Stimulated activated CD4-positive, alpha-beta T cell treated with anti-CD3 and anti-CD28 coated beads, Interleukin-15, amount 100 ng/mL, for 1 hour (primary cell): ENCODE measurements around the gene RHEB.
A peak's percentile ranks its signal among the peaks of the same experiment; 100 is the strongest.
"Not testable (repeated sequence)": the region's sequence is repeated elsewhere in the genome, so short reads cannot be mapped to it uniquely, and the experiment has no call there.

Source experiments
- DNase-seq, 2 donors: peaks; one replicate each; pipeline ENCODE4 v3.0.0-alpha.2; 2020; ENCODE audit warnings: low read depth in 1 of 2, low spot score in 1 of 2

RHEB gene, protein sequence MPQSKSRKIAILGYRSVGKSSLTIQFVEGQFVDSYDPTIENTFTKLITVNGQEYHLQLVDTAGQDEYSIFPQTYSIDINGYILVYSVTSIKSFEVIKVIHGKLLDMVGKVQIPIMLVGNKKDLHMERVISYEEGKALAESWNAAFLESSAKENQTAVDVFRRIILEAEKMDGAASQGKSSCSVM

DNA sequence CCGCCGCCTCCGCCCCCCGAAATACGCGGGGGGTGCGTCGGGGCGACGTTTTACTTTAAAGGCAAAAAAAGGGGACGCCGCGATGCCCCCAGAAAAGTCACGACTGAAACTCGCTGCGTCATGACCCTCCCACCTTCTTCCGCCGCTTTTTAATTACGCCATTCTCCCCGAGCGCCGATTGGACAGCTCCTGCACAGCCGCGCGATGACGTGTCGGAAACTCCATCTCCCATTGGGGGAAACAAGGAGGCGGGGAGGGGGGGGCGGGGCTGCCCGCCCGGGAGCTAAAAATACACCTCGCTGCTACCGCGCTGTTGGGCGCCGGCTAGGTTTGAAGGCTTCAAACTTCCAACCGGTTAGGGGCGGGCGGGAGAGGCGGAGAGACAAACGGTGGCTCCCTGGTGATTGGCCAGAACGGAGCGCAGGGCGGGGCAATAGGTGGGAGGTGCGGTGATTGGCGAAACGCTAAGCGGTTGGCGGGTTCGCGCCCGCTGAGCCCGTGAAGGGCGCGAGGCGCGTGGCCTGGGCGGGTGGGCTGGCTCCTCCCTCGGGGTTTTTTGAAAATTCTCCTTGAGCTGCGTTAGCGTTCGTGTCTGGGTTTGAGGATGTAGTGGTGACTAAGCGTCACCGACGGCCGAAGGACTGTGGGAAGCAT lies at the start of gene RHEB:
Gene RHEB (minus strand): TSS at position 131 of the 654 bp plus-strand sequence. CDS start 384 bp downstream, outside the sequence.
- DNase-seq, result peak; percentile 97 to 98

DNA sequence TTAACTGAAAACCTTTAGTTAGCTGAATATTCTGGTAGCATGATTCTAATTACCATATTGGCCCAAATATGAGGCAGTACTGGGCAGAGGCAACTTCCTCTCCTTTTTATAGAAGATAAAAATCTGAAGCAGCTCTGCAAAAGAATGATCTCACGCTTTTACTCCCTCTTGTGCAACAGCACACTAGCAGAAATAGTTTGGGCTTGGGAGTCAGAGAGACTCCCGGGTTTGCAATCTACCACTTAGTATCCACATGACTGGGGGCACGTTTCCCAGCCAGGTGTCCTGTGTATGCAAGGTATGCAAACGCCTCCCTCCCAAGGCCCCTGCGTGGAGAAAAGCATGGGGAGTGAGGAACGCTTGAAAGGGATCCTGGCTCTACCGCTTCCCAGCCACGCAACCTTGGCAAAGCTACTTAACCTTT lies 47.2 kb upstream of the RHEB start:
- DNase-seq, result no peak

DNA sequence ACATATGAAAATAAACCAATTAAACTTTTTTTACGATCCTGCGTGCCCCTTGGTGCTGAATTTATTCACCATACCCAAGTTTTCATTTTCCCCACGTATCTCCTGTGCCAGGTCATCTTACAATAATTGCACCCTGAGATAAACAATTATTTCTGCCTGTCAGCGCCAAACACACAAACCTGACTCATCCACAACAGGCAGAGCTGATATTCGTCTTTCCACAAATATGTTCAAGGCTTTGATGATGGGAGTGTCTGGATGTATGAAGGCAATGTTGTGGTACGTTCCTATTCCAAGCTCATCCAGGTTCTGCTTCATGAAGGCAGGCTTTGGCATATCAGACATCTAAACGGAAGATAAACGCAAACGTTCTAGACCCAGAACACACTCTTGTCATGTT lies 45.8 kb upstream of the RHEB start:
- DNase-seq, result no peak

DNA sequence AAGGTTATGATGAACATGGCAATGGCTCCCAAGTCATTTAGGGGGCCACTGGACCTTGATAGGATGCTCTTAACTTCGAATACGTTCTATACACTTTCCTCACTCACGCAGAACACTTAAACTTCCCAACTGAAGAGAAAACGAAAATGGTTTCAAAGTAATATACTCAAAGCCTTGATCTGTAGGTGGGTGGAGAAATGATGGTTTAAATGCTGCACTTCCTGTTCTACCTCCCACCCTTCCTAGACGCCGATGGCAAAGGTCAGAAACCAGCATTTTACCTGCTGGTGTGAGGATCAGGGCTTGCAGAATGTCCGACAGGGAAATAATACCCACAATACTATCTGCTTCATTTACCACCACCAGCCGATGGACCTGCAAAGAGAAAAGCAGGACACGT lies 40.5 kb upstream of the RHEB start:
- DNase-seq, result no peak

DNA sequence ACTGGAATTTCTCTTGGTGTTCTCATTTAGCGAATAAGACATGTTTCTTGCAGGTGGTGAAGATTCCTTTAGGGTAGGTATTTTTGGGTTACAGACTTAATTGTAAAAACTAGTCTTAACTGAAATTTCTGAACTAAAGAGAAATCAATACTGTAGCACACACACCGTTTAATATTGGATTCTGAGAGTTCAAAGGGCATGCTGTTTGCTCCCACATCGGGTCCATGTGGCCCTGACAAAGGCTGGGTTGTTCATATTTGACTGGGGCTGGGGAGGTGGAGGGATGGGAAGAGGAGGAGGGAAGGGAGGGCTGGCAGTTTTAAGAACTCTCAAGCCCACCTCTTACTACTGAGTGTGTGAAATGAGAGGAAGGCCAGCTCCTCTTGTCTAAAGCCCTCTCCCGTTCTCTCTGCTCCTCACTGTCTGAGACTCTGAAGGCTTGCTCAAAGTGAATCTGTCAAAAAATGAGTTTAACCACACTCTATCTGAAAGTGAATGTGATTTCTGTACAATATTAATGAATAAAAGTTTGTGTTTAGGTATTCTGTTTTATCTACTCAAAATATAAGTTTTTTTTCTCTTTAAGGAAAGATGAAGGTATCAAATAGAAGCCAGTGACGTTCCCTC lies 40.0 kb upstream of the RHEB start:
- DNase-seq, result no peak

DNA sequence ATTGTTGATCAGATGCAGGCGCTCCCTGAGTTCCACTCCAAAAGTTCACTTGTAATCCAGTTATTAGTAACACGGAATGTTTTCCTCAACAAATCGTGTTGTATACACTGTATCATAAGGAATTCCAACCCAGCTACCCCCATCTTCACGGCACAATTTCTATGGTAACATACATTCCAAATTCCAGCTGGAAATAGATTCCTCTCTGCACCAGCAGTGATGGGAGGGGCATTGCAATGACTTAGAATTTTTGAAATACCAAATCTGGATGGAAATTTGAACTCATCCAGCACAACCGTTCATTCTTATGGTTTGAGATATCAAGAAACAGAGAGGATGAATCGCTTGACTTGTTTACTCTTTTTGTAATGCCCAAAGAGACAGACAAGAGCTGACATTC lies 38.9 kb upstream of the RHEB start:
- no peak for DNase-seq

DNA sequence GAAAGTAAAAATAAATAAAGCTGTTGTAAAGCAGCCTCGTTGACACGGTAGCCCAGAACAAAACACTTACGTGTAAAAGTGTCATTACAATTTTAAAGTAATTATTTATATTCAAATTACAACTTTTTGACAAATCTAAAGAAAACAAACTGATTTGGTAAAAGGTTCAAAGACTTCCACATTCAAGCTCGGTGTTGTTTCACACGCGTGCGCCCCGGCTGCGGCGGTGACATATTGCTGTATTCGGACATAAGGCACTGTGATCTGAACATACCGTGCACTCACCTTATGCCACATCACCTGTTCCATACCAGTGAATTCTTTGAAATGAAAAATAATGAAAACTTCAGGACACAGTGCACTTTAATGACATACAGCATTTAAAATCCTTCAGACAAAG lies 36.9 kb upstream of the RHEB start:
- DNase-seq, result no peak

DNA sequence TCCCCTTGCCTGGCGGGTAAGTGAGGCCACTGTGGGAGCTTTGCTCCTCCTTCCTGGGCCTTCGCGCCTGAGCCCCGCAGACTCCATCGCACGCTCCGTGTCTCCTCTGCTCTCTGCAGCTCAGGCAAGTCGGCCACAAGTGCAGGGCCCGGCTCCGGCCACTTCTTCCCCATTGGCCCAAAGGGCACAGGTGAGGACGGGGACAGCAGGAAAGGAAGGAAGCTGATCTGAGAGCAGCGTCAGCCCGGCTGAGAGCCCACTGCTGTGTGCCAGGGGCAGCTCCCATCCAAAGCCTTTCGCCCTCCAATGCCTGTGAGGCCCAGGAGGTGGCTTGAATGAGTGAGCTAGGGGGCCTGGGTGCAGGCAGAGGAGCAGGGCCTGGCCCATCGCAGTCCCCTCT lies 33.7 kb upstream of the RHEB start:
- no peak for DNase-seq

DNA sequence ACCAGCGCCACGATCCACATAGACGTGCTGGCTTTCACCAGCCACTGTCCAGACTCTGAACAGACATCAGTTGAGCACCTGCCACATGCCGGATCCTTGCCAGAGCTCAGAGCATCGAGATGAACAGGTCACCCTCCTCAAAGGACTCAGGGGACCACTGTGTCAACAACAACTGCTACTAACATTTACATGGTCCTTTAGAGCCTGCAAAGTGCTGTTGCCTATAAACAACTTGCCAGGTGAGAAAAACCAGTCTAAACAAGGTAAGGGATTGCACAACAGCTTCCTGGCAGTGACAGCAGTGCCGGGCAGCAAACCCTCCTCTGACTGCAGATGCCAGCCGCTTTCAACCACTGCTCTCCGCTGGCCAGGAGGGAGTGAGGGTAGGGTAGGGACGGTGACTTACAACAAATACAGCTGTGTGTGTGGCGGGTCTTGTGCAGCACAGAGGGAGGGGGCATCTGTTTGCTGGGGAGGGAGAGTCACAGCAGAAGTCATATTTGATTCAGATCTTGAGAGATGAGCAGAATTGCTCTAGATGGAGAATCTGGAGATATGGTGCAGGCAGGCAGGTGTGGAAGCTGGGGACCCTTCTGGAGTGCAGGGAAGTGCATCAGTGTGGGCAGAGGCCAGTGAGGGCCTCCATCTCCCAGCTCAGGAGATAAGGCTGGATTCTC lies 32.8 kb upstream of the RHEB start:
- no peak for DNase-seq

DNA sequence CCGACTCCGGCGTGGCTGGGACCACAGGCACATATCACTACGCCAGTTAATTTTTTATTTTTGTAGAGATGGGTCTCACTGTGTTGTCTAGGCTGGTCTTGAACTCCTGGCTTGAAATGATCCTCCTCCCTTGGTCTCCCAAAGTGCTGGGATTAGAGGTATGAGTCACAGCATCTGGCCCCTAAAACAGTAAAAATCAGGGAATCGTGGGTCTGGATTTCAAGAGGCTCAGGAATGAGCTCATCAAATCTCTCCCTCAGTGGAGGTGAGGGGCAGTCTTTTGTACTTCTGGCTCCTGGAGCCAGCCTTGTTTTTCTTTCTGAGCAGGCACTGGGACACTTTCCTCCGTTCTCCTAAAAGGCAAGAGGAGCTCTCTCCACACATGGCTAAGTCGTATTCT lies 32.1 kb upstream of the RHEB start:
- DNase-seq, result no peak

DNA sequence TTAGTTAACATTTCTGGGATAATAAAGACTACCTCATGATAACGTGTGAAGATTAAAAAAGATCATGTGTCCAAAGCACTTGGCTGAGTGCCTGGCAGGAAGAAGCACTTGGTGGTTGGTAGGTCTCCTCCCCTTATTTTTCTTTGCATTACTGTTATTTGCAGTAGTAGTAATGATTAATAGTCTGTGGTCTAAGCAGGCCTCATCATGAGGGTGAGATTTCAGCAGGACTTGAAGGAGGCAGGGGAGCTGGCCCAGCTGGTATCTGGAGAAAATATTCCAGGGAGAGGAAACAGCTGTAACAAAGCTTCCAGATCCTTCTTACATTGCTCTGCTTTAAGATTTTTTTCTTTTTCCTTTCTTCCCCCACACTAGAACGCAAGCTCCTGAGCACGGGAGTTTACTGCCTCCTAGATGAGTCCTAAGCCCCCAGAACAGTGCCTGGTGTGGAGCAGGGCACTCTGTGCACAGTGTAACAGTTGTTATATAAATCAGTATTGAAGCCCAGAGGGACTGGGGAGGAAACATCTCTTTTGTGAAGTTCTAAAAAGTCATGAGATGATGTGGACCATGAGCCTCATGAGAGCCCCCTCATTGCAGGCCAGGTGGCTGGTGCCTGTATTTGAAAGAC lies 31.1 kb upstream of the RHEB start:
- no peak for DNase-seq

DNA sequence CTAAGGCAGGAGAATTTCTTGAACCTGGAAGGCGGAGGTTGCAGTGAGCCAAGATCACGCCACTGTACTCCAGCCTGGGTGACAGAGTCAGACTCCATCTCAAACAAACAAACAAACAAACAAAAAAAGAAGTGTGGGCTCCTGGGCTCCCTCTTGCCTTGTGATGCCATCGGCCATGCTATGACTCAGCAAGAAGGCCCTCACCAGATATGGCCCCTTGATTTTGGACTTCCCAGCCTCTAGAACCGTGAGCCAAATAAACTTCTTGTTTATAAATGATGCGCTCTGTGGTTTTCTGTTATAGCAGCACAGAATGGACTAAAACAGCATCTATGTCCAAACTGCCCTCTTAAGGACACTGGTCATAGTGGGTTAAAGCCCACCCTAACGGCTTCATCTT lies 29.9 kb upstream of the RHEB start:
- DNase-seq, result no peak

DNA sequence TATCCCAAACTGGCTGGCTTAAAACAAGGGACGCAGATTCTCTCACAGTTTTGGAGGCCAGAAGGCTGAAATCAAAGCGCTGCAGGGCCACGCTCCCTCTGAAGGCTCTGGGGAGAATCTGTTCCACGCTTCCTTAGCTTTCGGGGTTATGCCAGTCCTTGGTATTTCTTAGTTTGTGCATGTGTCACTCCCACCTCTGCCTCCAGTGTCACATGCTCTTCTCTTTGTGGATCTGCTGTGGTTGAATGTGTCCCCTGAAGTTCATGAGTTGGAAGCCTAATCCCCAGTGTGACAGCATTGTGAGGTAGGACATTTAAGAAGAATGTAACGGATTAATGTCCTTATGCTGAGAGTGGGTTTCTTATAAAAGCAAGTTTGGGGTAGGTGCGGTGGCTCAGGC lies 29.4 kb upstream of the RHEB start:
- no peak for DNase-seq

DNA sequence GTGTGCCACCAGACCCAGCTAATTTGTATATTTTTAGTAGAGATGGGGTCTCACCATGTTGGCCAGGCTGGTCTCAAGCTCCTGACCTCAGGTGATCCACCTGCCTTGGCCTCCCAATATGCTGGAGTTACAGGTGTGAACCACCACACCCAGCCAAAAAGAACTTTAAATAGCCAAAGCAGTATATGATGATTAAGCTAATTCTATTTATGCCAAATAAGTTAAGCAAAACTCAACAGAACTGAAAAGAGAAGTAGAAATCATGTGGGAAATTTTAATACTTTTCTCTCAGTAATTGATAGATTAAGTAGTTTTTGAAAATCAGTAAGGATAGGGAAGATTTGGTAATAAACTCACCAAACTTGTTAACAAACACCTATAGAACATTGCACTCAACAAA lies 24.5 kb upstream of the RHEB start:
- DNase-seq, result no peak

DNA sequence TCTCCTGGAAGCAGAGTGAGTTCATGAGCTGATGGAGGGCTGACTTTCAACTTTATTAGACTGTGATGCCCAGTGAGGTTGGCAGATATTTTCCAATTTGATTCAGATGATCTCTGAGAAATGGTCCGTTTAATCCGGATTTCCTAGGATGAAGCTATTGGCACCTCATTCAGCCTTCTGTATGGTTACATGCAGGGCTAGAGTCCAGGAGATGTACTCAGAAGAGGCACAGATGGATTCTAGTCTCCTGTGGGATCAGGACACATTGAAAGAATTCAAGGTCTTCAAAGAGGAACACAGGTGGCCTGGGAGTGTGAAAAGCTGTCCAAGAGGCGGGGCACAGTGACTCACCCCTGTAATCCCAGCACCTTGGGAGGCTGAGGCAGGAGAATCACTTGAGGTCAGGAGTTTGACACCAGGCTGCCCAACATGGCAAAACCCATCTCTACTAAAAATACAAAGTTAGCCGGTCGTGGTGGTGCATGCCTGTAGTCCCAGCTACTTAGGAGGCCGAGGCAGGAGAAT lies 23.0 kb upstream of the RHEB start:
- DNase-seq, result no peak

DNA sequence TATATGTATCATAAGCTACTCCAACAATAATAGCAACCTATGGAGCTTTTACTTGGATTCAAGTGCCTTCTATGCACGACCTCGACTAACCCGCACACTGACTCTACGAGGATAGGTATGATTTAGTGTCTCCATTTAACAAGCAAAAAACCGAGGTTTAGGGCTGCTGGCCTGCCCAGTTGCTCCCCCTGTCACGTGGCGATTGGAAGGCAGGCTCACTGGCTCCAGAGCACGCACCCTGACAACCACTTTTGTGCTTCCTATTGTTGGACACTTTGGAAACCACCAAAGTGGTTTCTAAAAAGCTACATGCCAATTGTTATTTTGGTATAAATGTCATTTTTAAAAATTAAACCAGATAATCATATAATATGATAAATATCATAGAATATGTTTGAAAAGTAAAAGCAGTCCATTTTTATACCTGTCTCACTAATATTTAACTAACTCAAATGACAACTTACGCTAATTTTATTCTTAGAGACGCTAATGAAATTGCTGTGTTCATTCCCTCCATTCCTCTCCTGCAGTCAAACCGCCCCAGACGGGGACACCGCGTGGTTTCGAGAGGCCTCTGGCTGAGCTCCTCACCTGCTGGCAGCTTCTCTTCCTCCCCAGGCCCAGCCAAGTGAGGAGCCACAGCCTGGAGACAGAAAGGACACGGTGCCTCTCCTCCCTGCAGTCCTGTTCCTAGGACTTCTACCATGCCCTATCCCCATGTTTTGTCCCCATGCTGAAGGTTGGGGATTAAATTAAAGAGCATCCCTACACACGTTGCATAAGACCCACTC lies 22.2 kb upstream of the RHEB start:
- DNase-seq, result no peak

DNA sequence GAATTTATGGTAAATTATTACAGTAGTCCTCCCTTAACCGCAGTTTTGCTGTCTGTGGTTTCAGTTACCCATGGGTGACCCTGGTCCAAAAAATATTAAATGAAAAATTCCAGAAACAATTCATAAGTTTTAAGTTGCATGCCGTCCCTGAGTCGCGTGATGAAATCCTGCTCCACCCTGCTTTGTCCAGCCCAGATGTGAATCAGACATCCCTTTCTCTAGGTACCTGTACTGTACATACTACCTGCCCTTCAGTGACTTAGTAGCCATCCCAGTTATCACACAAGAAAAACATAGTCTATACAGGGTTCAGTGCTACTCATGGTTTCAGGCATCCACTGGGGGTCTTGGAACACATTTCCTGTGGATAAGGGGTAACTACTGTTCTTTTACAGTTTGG lies 20.5 kb upstream of the RHEB start:
- DNase-seq, result no peak

DNA sequence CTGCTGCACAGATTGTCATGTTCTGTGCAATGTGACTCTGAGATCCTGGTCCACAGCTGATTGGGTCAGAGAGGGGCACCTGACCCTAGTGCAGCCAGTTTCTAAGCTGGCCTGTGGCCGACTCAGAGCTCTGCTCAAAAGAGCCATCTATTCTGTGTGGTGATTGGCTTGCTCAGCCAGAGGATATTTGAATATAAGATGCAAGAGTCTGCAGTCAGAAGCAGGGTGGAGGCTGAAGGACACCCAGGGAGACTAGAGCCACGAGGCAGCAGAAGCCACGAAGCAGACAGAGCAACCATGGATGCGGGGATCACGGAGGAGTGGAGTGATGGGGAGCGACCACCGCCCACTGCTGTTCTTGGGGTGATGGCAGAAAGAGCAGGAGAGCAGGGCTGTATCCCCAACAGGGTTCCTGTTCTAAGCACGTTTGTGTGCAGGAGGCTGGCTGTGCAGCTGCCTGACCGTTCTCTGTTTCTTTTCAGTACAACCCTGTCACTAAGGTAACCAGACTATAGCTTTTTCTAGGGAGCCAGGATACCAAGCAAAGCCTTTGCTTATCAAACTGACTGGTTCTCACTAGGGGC lies 19.5 kb upstream of the RHEB start:
- no peak for DNase-seq

DNA sequence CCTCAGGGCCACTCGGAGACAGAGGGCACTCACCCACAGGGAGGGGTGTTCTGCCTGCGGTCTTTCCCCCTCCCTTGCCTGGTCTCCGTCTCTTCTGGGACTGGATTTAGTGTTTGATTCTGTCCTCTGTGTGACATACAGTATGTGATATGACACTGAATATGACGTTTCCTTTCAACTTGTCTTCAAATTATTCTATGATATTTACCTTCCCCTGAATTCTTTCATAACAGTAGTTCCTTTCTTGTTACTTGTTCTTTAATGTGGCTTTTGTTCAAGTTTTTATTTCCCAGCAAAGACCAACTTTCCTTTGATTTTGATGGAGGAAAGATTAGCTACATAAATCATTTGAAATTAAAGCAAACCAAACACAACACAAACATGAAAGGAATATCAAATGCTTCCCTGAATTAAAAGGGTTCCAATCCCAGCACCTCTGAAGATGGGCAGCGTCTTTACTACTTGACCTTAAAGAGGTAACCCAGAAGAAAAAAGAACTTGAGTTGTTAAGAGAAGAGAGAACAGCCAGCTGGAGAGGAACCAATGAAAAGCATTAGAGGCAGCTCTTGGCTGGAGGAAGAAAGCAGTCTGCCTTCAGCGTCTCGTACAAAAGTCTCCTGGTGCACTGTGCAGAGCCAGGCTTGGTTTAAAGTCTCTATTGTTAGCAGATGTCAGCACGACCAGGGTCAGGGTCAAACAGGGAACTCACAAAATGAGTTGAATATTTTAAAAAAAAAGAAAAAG lies 18.3 kb upstream of the RHEB start:
- no peak for DNase-seq

DNA sequence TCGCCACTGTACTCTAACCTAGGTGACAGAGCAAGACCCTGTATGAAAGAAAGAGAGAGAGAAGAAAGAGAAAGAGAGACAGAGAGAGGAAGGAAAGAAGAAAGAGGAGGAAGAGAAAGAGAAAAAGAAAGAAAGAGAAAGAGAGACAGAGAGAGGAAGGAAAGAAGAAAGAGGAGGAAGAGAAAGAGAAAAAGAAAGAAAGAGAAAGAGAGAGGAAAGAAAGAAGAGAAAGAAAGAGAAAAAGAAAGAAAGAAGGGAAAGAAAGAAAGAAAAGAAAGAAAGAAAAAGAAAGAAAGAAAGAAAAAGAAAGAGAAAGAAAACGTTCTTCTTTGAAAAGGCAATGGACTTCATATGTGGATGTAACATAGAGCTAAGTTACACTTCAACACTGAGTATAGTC lies 16.5 kb upstream of the RHEB start:
- not testable (repeated sequence) for DNase-seq
